SU-DHL-6 (cell line): Measurements from ENCODE around the gene PPIA.

Experiments used
- H2AFZ ChIP-seq: fragments of 200-600 bp; sonication (generic); 2 replicates; pipeline ENCODE4 v1.6.1; 2014; ENCODE audit warnings: low read depth, mild to moderate bottlenecking, moderate library complexity, mixed read lengths, antibody characterized with exemption, low read length; ENCODE audit not compliant: severe bottlenecking
- H3F3A ChIP-seq: fragments of 200-600 bp; shearing (Covaris generic); 2 replicates; pipeline ENCODE4 v1.6.0; 2016; ENCODE audit warnings: antibody characterized with exemption, mild to moderate bottlenecking; ENCODE audit not compliant: insufficient read depth
- H3K27ac ChIP-seq: fragments of 200-600 bp; sonication (generic); 2 replicates; pipeline ENCODE4 v1.5.1; 2016; ENCODE audit warnings: low read depth, mild to moderate bottlenecking, low read length, moderate library complexity, mixed read lengths
- H3K27me3 ChIP-seq: fragments of 200-600 bp; sonication (generic), shearing (Covaris generic); 2 replicates; pipeline ENCODE4 v1.6.0; 2014; ENCODE audit warnings: mild to moderate bottlenecking, low read length
- H3K36me3 ChIP-seq: fragments of 200-600 bp; sonication (generic); 2 replicates; pipeline ENCODE4 v1.6.1; 2014; ENCODE audit warnings: mild to moderate bottlenecking, low read length, mixed read lengths
- H3K4me2 ChIP-seq: fragments of 300-600, 200-600 bp; shearing (Covaris generic), sonication (generic); 2 replicates; pipeline ENCODE4 v1.6.0; 2014; ENCODE audit warnings: low read length, low read depth, mild to moderate bottlenecking; ENCODE audit not compliant: poor library complexity, severe bottlenecking
- H3K4me3 ChIP-seq: fragments of 200-600 bp; sonication (generic); 2 replicates; pipeline ENCODE4 v1.5.1; 2014; ENCODE audit warnings: antibody characterized with exemption, low read length, mild to moderate bottlenecking, mixed read lengths; ENCODE audit not compliant: insufficient read depth, poor library complexity, severe bottlenecking
- H3K79me2 ChIP-seq: fragments of 200-600 bp; sonication (generic); 2 replicates; pipeline ENCODE4 v1.6.1; 2014; ENCODE audit warnings: mild to moderate bottlenecking, low read length, moderate library complexity; ENCODE audit not compliant: insufficient read depth
- H3K9ac ChIP-seq: fragments of 200-600 bp; sonication (generic); 2 replicates; pipeline ENCODE4 v1.7.0; 2014; ENCODE audit warnings: mild to moderate bottlenecking, low read length
- H3K9me2 ChIP-seq: fragments of 200-600 bp; sonication (generic); replicated peaks from 2 replicates; pipeline ENCODE4 v1.6.1; 2014; ENCODE audit warnings: low read length; ENCODE audit not compliant: insufficient read depth
- H3K9me3 ChIP-seq: fragments of 200-600 bp; sonication (generic); 2 replicates; pipeline ENCODE4 v1.6.1; 2014; ENCODE audit warnings: low read length, mixed read lengths; ENCODE audit not compliant: insufficient read depth
- H4K20me1 ChIP-seq: fragments of 200-600 bp; sonication (generic); 2 replicates; pipeline ENCODE4 v1.6.1; 2014; ENCODE audit warnings: low read depth, mild to moderate bottlenecking, antibody characterized with exemption, low read length, moderate library complexity, mixed read lengths
- CTCF ChIP-seq: fragments of 200-600 bp; sonication (generic); IDR thresholded peaks from one replicate; pipeline ENCODE4 v1.5.1; 2017; ENCODE audit warnings: antibody characterized with exemption, mild to moderate bottlenecking, low read length, moderate library complexity; ENCODE audit not compliant: insufficient read depth, poor library complexity, severe bottlenecking
- EZH2phosphoT487 ChIP-seq: fragments of 200-600 bp; sonication (generic), shearing (Covaris generic); conservative IDR thresholded peaks from 2 replicates; pipeline ENCODE4 v1.6.1; 2018; ENCODE audit warnings: mild to moderate bottlenecking, antibody characterized with exemption, low read length, moderate library complexity, mixed read lengths

The PPIA gene

GRCh38 chr7:44756904-44757303 is 39.6 kb upstream of the PPIA start:
- Histone ChIP-seq H3K79me2 (no peaks in the 10 kb centered on the region; the same call in 1 of the 2 replicates), H3K9ac (no peak overlapping the region), H3K4me2 (no peak overlapping the region), H3K36me3 (no peaks in the 10 kb centered on the region), H3F3A (no peaks in the 10 kb centered on the region), H4K20me1 (no peaks in the 10 kb centered on the region), H2AFZ (no peak overlapping the region), H3K27ac (no peak overlapping the region), H3K27me3 (no peaks in the 10 kb centered on the region), H3K9me3 (no peaks in the 10 kb centered on the region), H3K4me3 (no peak overlapping the region), H3K9me2 (no peaks in the 10 kb centered on the region)
- no peak for TF ChIP-seq EZH2phosphoT487
- no peak for TF ChIP-seq CTCF

GRCh38 chr7:44757311-44757710 is 39.2 kb upstream of the PPIA start:
- H3K79me2 ChIP-seq: no peaks in the 10 kb centered on the region; the same call in 1 of the 2 replicates
- TF ChIP-seq EZH2phosphoT487 (no peak), CTCF (no peak)
- no peaks in the 10 kb centered on the region for H4K20me1 ChIP-seq
- no peaks in the 10 kb centered on the region for H3K36me3 ChIP-seq
- H3K4me2 ChIP-seq: no peak overlapping the region
- H3K9me2 ChIP-seq: no peaks in the 10 kb centered on the region
- H2AFZ ChIP-seq: no peak overlapping the region
- H3K4me3 ChIP-seq: no peak overlapping the region
- no peaks in the 10 kb centered on the region for H3K27me3 ChIP-seq
- no peak overlapping the region for H3K27ac ChIP-seq
- H3F3A ChIP-seq: no peaks in the 10 kb centered on the region
- no peak overlapping the region for H3K9ac ChIP-seq
- no peaks in the 10 kb centered on the region for H3K9me3 ChIP-seq

GRCh38 chr7:44757739-44758138 is 38.7 kb upstream of the PPIA start:
- H3K9me3 ChIP-seq: no peaks in the 10 kb centered on the region
- H3K9ac ChIP-seq: no peak overlapping the region
- no peak overlapping the region for H2AFZ ChIP-seq
- H3K9me2 ChIP-seq: no peaks in the 10 kb centered on the region
- no peak overlapping the region for H3K4me3 ChIP-seq
- no peak overlapping the region for H3K4me2 ChIP-seq
- no peaks in the 10 kb centered on the region for H3F3A ChIP-seq
- H3K27ac ChIP-seq: no peak overlapping the region
- no peaks in the 10 kb centered on the region for H4K20me1 ChIP-seq
- TF ChIP-seq EZH2phosphoT487 (no peak), CTCF (no peak)
- H3K27me3 ChIP-seq: no peaks in the 10 kb centered on the region
- no peaks in the 10 kb centered on the region; the same call in 1 of the 2 replicates for H3K79me2 ChIP-seq
- H3K36me3 ChIP-seq: no peaks in the 10 kb centered on the region

- H3F3A ChIP-seq: no peaks in the 10 kb centered on the region
Observed at GRCh38 chr7:44759246-44759645, 37.2 kb upstream of the PPIA start.

More at GRCh38 chr7:44759246-44759645, 37.2 kb upstream of the PPIA start:
- Histone ChIP-seq H3K9me3 (no peaks in the 10 kb centered on the region), H3K36me3 (no peaks in the 10 kb centered on the region), H3K27ac (no peak overlapping the region), H4K20me1 (no peaks in the 10 kb centered on the region), H3K79me2 (no peaks in the 10 kb centered on the region), H3K4me3 (no peak overlapping the region), H3K4me2 (no peak overlapping the region), H2AFZ (no peak overlapping the region), H3K9me2 (no peaks in the 10 kb centered on the region), H3K9ac (no peak overlapping the region), H3K27me3 (no peaks in the 10 kb centered on the region)
- TF ChIP-seq EZH2phosphoT487 (no peak), CTCF (no peak)
